Activated CD8-positive, alpha-beta T cell treated with anti-CD3 and anti-CD28 coated beads for 36 hours (primary cell): ENCODE data around the gene TMEM120A. TPM values are rescaled to one million over a fixed set of nuclear protein-coding genes. Genes with fewer than 3 reads are reported as not detected.
"Not testable (repeated sequence)": the region's sequence is repeated elsewhere in the genome, so short reads cannot be mapped to it uniquely, and the experiment has no call there.

Experiments
- ATAC-seq: fragments of 200-7000 bp; cut with Tn5 transposase; one replicate; pipeline ENCODE4 v1.10.0; 2021; ENCODE audit warnings: mild to moderate bottlenecking, moderate library complexity
- CTCF ChIA-PET: fragments of 350-600 bp; sonication (Branson Sonifier 250); formaldehyde crosslinking; loops from one replicate; lab custom pipeline; 2021; ENCODE audit warnings: antibody characterized with exemption; lab: Charles Lee
- POLR2A ChIA-PET: fragments of 350-600 bp; sonication (Branson Sonifier 250); formaldehyde crosslinking; loops from one replicate; lab custom pipeline; 2021; ENCODE audit warnings: antibody characterized with exemption; lab: Charles Lee
- DNase-seq: peaks from one replicate; pipeline ENCODE4 v3.0.0-alpha.2; 2020
- H3K27ac Mint-ChIP-seq: one replicate; pipeline ENCODE4 v1.8.0; 2021; ENCODE audit warnings: mild to moderate bottlenecking, mixed read lengths
- H3K27me3 Mint-ChIP-seq: one replicate; pipeline ENCODE4 v1.8.0; 2021; ENCODE audit warnings: mixed read lengths
- H3K36me3 Mint-ChIP-seq: one replicate; pipeline ENCODE4 v1.8.0; 2021; ENCODE audit warnings: low read depth, mixed read lengths
- H3K4me1 Mint-ChIP-seq: one replicate; pipeline ENCODE4 v1.8.0; 2021; ENCODE audit warnings: low read depth, mixed read lengths
- H3K4me3 Mint-ChIP-seq: one replicate; pipeline ENCODE4 v1.8.0; 2021; ENCODE audit warnings: mild to moderate bottlenecking, moderate library complexity, mixed read lengths
- H3K9me3 Mint-ChIP-seq: one replicate; pipeline ENCODE4 v1.8.0; 2021; ENCODE audit warnings: mixed read lengths
- intact Hi-C: fragments of 100-400 bp; cut with micrococcal nuclease; formaldehyde crosslinking; loops from one replicate; pipeline ENCODE4 v1.10.0; 2022
- total RNA-seq, 2 experiments: library from RNA; stranded (reverse); gene quantifications; one replicate each; pipeline ENCODE4 v1.2.3, GENCODE V29; 2021
- TF ChIP-seq, protein P1 (sequence below): fragments of 200-600 bp; IDR thresholded peaks from one replicate; pipeline ENCODE4 v1.8.0; 2022; ENCODE audit warnings: antibody characterized with exemption, mild to moderate bottlenecking

Gene TMEM120A
- total RNA-seq, 2 experiments from 2014 or later = 12.2 to 12.4 TPM

DNA sequence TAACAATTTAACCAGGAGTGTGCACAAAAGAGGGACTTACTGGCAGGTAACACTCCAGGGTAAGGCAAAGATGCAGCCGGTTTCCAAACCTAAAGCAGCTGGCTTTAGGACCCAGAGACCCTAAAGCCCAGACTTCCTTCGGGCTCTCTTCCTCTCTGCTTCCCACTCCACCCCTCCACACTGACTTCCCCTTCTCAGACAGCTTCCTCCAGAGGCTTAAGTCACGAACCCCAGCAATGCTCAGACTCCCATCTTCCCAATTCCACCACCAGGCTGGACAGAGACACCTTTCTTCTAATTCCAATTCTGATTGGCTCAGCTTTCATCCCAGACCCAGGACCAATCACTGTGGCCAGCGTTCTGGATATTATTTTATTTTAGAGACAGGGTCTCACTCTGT is 28.6 kb upstream of the TMEM120A start:
- peaks cover 8% of the 10 kb centered on the region for H3K4me1 Mint-ChIP-seq
- ChIA-PET POLR2A (interaction anchor here (0.9 to 1.1 kb wide), 2 partner anchors 12 to 157 kb away, joined by 3 to 4 read pairs; no protein-coding TSS in a partner anchor), CTCF (interaction anchor here (6.5 kb wide), 1 partner anchor 158 kb away, joined by 80 read pairs; no protein-coding TSS in a partner anchor)
- ATAC-seq (no peak), DNase-seq (no peak)
- H3K36me3 Mint-ChIP-seq = peaks cover 16% of the 10 kb centered on the region
- no peak overlapping the region for H3K4me3 Mint-ChIP-seq
- no peaks in the 10 kb centered on the region for H3K27me3 Mint-ChIP-seq
- intact Hi-C loops = no loop called here
- TF ChIP-seq, protein P1, sequence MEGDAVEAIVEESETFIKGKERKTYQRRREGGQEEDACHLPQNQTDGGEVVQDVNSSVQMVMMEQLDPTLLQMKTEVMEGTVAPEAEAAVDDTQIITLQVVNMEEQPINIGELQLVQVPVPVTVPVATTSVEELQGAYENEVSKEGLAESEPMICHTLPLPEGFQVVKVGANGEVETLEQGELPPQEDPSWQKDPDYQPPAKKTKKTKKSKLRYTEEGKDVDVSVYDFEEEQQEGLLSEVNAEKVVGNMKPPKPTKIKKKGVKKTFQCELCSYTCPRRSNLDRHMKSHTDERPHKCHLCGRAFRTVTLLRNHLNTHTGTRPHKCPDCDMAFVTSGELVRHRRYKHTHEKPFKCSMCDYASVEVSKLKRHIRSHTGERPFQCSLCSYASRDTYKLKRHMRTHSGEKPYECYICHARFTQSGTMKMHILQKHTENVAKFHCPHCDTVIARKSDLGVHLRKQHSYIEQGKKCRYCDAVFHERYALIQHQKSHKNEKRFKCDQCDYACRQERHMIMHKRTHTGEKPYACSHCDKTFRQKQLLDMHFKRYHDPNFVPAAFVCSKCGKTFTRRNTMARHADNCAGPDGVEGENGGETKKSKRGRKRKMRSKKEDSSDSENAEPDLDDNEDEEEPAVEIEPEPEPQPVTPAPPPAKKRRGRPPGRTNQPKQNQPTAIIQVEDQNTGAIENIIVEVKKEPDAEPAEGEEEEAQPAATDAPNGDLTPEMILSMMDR = no peak
- H3K27ac Mint-ChIP-seq = no peak overlapping the region
- H3K9me3 Mint-ChIP-seq = no peaks in the 10 kb centered on the region

DNA sequence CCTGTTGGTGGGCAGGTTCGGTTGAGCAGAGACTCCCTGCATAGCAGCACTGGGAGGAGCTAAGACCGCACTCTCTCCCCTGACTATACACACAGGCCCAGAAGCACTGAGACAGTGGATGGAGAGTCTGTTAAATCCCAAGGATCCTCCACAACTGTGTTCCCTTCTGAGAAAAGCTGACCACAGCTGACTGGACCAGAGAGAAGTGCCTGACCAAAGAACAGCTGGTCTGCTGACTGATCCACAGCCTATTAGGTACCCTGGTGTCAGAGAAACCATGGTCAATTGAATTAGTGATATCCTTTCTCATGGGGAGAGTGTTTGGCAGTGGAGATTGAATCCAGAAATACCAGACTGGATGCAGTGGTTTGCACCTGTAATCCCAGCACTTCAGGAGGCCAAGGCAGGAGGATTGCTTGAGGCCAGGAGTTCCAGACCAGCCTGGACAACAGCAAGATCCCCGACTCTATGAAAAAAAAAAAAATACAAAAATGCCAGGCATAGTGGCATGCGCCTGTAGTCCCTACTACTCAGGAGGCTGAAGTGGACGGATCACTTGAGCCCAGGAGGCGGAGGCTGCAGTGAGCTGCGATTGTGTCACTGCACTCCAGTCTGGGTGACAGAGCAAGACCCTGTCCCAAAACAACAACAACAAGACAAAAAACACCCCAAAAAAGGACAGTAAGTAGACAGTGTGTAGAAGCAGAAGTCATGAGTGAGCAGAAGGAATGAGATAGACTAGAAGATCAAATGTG is 27.8 kb upstream of the TMEM120A start:
- H3K4me3 Mint-ChIP-seq = no peak overlapping the region
- no peak overlapping the region for H3K27ac Mint-ChIP-seq
- TF ChIP-seq, protein P1 = no peak
- POLR2A ChIA-PET = interaction anchor here (0.9 to 1.7 kb wide), 2 partner anchors 11 to 12 kb away, joined by 3 to 4 read pairs; no protein-coding TSS in a partner anchor
- H3K9me3 Mint-ChIP-seq = no peaks in the 10 kb centered on the region
- H3K4me1 Mint-ChIP-seq = peaks cover 8% of the 10 kb centered on the region
- ATAC-seq (no peak), DNase-seq (no peak)
- CTCF ChIA-PET = interaction anchor here (1.1 to 6.5 kb wide), 3 partner anchors 12 to 157 kb away, joined by 3 to 80 read pairs (median 23); partner anchors contain the start of gene POR
- no peaks in the 10 kb centered on the region for H3K27me3 Mint-ChIP-seq
- intact Hi-C loops = no loop called here
- peaks cover 19% of the 10 kb centered on the region for H3K36me3 Mint-ChIP-seq

DNA sequence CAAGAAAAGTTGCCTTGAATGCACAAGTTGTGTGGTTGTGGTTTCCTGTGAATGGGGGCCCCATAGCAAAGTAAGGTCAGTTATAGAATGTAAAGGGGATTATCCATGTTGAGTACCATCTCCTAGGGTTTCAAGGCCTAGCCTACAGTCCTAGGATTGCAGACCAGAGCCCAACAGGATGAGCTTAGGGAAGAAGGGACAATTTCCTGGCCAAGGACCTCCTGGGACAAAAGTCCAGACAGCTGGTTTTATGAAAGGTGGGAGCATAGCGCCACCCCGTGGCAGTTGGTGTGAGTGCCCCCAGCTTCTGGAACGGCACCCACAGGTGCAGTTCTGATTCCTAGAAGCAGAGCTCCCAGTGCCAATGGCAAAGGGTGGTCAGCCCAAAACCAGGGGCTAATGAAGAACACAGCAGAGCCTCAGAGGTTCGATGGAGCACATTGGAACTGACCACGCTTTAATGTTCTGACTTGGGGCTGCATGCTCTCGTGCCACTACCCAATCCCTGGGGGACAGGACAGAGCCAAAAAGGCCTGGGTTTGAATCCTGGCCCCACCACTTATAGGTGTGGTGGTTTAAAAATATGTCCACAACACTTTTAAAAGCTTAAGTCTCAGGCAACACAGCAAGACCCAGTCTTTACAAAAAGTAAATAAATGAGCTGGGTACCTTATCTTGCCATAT is 25.8 kb upstream of the TMEM120A start:
- TF ChIP-seq, protein P1 = peak; percentile 98
- ChIA-PET POLR2A (interaction anchor here (0.6 to 2.1 kb wide), 4 partner anchors 11 to 50 kb away, joined by 3 to 6 read pairs (median 4); no protein-coding TSS in a partner anchor), CTCF (interaction anchor here (0.7 to 6.5 kb wide), 49 partner anchors 9 to 492 kb away, joined by 3 to 80 read pairs (median 4); partner anchors contain the start of genes POR and TMEM120A)
- DNase-seq (peak; percentile 80), ATAC-seq (peak; percentile 86)
- Mint-ChIP-seq H3K4me1 (peaks cover 8% of the 10 kb centered on the region), H3K4me3 (no peak overlapping the region), H3K27me3 (no peaks in the 10 kb centered on the region), H3K9me3 (no peaks in the 10 kb centered on the region), H3K36me3 (peaks cover 26% of the 10 kb centered on the region), H3K27ac (no peak overlapping the region)
- intact Hi-C loops = loop anchor here (2.0 kb wide), 1 partner anchor 153 kb away; no protein-coding TSS in a partner anchor

DNA sequence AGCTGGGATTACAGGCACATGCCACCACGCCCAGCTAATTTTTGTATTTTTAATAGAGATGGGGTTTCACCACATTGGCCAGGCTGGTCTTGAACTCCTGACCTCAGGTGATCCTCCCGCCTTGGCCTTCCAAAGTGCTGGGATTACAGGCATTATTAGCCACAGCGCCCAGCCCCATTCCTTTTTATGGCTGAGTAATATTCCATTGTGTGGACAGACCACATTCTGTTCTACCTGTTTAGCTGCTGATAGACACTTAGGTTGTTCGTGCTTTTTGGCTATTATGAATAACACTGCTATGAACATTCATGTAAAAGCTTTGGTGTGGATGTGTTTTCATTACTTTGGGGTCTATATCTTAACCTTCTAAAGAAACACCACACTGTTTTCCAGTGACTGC is 24.1 kb upstream of the TMEM120A start:
- H3K27me3 Mint-ChIP-seq, H3K9me3 Mint-ChIP-seq, intact Hi-C loops, POLR2A ChIA-PET, DNase-seq, H3K4me1 Mint-ChIP-seq, ATAC-seq, H3K27ac Mint-ChIP-seq, H3K4me3 Mint-ChIP-seq: not testable (repeated sequence)
- CTCF ChIA-PET = interaction anchor here (1.4 to 6.5 kb wide), 3 partner anchors 24 to 153 kb away, joined by 4 to 80 read pairs (median 4); partner anchors contain the start of gene TMEM120A
- peaks cover 25% of the 10 kb centered on the region for H3K36me3 Mint-ChIP-seq

DNA sequence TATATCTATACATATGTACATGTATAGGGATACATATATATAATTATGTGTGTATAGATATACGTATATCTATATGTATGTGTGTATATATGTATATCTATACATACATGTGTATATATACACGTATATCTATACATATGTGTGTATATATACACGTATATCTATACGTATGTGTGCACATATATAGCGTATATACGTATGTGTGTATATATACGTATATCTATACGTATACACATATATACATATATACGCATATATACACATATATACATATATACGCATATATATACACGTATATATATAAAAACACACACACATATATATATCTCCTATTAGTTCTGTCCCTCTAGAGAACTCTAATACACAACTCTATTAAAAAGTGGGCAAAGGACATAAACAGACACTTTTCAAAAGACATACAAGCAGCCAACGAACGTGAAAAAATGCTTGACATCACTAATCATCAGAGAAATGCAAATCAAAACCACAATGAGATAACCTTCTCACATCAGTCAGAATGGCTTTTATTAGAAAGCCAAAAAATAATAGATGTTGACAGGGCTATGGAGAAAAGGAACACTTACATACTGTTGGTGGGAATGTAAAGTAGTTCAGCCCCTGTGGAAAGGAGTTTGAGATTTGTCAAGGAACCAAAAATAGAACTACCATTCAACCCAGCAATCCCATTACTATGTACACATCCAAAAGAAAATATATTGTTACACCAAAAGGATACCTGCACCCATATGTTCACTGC is 22.0 kb upstream of the TMEM120A start:
- DNase-seq (no peak), ATAC-seq (no peak)
- H3K27me3 Mint-ChIP-seq = peaks cover under 1% of the 10 kb centered on the region
- ChIA-PET POLR2A (no interaction called here), CTCF (interaction anchor here (0.9 to 6.5 kb wide), 2 partner anchors 102 to 151 kb away, joined by 3 to 80 read pairs; partner anchors contain the start of gene POR)
- H3K27ac Mint-ChIP-seq = no peak overlapping the region
- H3K4me1 Mint-ChIP-seq = peaks cover 8% of the 10 kb centered on the region
- H3K4me3 Mint-ChIP-seq = no peak overlapping the region
- no peaks in the 10 kb centered on the region for H3K9me3 Mint-ChIP-seq
- intact Hi-C loops = no loop called here
- peaks cover 35% of the 10 kb centered on the region for H3K36me3 Mint-ChIP-seq
- TF ChIP-seq, protein P1 = no peak
